Fibroblast of lung (primary cell): ENCODE measurements around the gene HAGH. TPM values are rescaled to one million over a fixed set of nuclear protein-coding genes. Genes with fewer than 3 reads are reported as not detected.

Source experiments
- DNase-seq, 2 donors: peaks; one replicate each; pipeline versions ENCODE4 v3.0.0 to v3.0.0-alpha.2; 2010; ENCODE audit warnings: low read depth in 2 of 2
- H2AFZ ChIP-seq: 2 replicates; pipeline ENCODE4 v1.5.1; 2012; ENCODE audit warnings: low read length, control low read depth, inconsistent platforms
- H3K27ac ChIP-seq: 2 replicates; pipeline ENCODE4 v1.5.1; 2011; ENCODE audit warnings: low read length, control low read depth; ENCODE audit not compliant: insufficient read depth
- H3K27me3 ChIP-seq: 2 replicates; pipeline ENCODE4 v1.5.1; 2011; ENCODE audit warnings: mild to moderate bottlenecking, low read length; ENCODE audit not compliant: control insufficient read depth, insufficient read depth
- H3K36me3 ChIP-seq: 2 replicates; pipeline ENCODE4 v1.5.1; 2011; ENCODE audit warnings: low read length; ENCODE audit not compliant: control insufficient read depth, insufficient read depth
- H3K4me1 ChIP-seq: 2 replicates; pipeline ENCODE4 v1.5.1; 2011; ENCODE audit warnings: low read length; ENCODE audit not compliant: control insufficient read depth, insufficient read depth; ENCODE audit errors: extremely low read depth
- H3K4me2 ChIP-seq: 2 replicates; pipeline ENCODE4 v1.5.1; 2011; ENCODE audit warnings: low read length, control low read depth; ENCODE audit not compliant: insufficient read depth; ENCODE audit errors: extremely low read depth
- H3K4me3 ChIP-seq, 4 experiments: fragments of 200-600 bp in 1 of 4; sonication (generic) in 1 of 4; replicated peaks in 1 of 4; 2 replicates each; pipeline ENCODE4 v1.5.1; 2011 to 2016; ENCODE audit warnings: low read length in 4 of 4, low read depth in 3 of 4, mild to moderate bottlenecking in 3 of 4, control low read depth in 2 of 4, inconsistent platforms in 1 of 4, mixed read lengths in 1 of 4; ENCODE audit not compliant: insufficient read depth in 1 of 4; ENCODE audit errors: control extremely low read depth in 1 of 4
- H3K79me2 ChIP-seq: 2 replicates; pipeline ENCODE4 v1.5.1; 2012; ENCODE audit warnings: mild to moderate bottlenecking, low read length, inconsistent platforms; ENCODE audit not compliant: control insufficient read depth, insufficient read depth
- H3K9ac ChIP-seq: 2 replicates; pipeline ENCODE4 v1.5.1; 2011; ENCODE audit warnings: mild to moderate bottlenecking, low read length, control low read depth; ENCODE audit not compliant: insufficient read depth
- H3K9me3 ChIP-seq: 2 replicates; pipeline ENCODE4 v1.5.1; 2012; ENCODE audit warnings: low read depth, low read length; ENCODE audit not compliant: control insufficient read depth, insufficient read depth
- H4K20me1 ChIP-seq: 2 replicates; pipeline ENCODE4 v1.5.1; 2011; ENCODE audit warnings: low read length; ENCODE audit not compliant: control insufficient read depth, insufficient read depth; ENCODE audit errors: extremely low read depth
- EZH2 ChIP-seq: IDR thresholded peaks from 2 replicates; pipeline ENCODE4 v1.5.1; 2012; ENCODE audit warnings: low read length, control low read depth, mild to moderate bottlenecking; ENCODE audit errors: missing control alignments
- polyA plus RNA-seq, 2 donors: library from polyadenylated mRNA; depleted of rRNA in 1 of 2; stranded (reverse) in 1 of 2; unstranded in 1 of 2; fragments of >200 nt; gene quantifications; 2 replicates each; pipeline ENCODE4 v1.2.1, GENCODE V29; 2011 to 2012; ENCODE audit warnings: missing spikeins in 1 of 2
- total RNA-seq: library from RNA; depleted of rRNA; stranded (reverse); fragments of >200 nt; gene quantifications from 2 replicates; pipeline ENCODE4 v1.2.1, GENCODE V29; 2014
- TF ChIP-seq, protein P1 (sequence below), 2 donors: IDR thresholded peaks in 1 of 2; conservative IDR thresholded peaks in 1 of 2; 1 replicate in 1 of 2; 2 replicates in 1 of 2; pipeline ENCODE4 v1.5.1; 2011 to 2012; ENCODE audit warnings: low read length in 2 of 2, control low read depth in 1 of 2, inconsistent platforms in 1 of 2, low read depth in 1 of 2, mild to moderate bottlenecking in 1 of 2

The HAGH gene
- total and polyA plus RNA-seq, 2 donors (not counting 1 experiment from before 2014, with no cell fraction given), result 18.4 to 47.4 TPM

DNA sequence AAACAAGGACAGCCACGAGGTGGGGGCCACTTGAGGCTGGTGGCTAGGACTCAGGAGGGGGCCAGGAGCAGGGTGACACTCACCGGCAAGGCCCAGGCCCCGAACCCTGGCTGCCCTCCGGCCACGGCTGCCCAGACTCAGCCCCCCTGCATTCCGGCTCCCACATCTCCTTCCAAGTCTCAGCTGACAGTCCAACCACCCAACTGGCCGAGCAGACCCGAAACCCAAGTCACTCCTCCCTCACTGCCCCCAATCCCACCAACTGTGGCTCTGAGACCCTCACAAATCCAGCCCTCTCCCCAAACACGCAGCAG is 9.4 kb downstream of the HAGH start:
- no peak overlapping the region for H3K4me3 ChIP-seq
- H3K27me3 ChIP-seq, result no peaks in the 10 kb centered on the region
- no peak for DNase-seq
- peaks cover 3% of the 10 kb centered on the region for H3K4me1 ChIP-seq
- no peak overlapping the region for H3K9ac ChIP-seq
- H2AFZ ChIP-seq, result no peak overlapping the region
- H3K79me2 ChIP-seq, result no peaks in the 10 kb centered on the region
- TF ChIP-seq EZH2, result no peak
- H3K36me3 ChIP-seq, result peaks cover 10% of the 10 kb centered on the region
- no peaks in the 10 kb centered on the region for H4K20me1 ChIP-seq
- H3K4me2 ChIP-seq, result no peak overlapping the region
- H3K9me3 ChIP-seq, result no peaks in the 10 kb centered on the region
- H3K27ac ChIP-seq, result no peak overlapping the region

DNA sequence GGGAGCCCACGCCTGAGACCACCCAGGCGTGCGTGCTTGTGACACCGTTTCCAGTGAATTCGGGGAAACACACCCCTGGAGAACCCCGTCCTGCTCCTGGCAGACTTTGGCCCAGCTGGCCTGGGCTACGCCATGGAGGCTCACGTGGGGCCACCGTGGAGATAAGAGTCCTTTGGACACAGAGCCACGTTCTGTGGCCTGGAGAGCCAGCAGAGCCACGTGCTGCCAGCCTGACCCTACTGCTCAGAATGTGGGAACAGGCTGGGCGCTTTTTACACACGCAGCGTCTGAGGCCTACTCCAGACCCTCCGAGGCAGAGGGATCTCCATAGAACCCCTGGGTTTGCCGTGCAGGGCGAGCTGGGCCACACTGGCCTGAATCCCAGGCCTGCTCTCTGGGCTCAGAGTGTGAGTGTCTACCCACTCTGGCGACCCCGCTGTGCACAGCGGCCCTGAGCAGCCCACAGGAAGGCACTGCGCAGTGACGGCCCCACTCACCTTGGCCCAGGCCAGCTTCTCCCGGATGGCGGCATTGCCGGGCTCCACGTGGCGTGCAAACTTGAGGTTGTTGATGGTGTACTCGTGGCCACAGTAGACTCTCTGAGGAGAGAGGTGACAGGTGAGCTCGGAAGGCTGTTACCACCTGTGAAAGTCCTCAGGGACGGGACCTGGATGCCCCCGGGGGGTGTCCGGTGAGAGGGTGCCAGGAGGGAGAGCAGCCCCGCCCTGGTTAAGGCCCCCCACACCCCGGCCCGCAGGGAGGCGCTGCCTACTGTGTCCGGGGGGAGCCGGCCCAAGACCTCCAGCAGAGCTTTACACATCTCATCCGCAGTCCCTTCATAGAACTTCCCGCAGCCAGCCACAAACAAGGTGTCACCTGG is 10.0 kb downstream of the HAGH start:
- Histone ChIP-seq H3K79me2 (no peaks in the 10 kb centered on the region), H3K9ac (no peak overlapping the region), H3K9me3 (no peaks in the 10 kb centered on the region), H3K36me3 (peaks cover 10% of the 10 kb centered on the region), H4K20me1 (no peaks in the 10 kb centered on the region), H3K4me3 (no peak overlapping the region), H2AFZ (no peak overlapping the region), H3K4me2 (no peak overlapping the region), H3K27ac (no peak overlapping the region), H3K27me3 (no peaks in the 10 kb centered on the region), H3K4me1 (peaks cover 3% of the 10 kb centered on the region)
- no peak for TF ChIP-seq EZH2
- TF ChIP-seq, protein P1, sequence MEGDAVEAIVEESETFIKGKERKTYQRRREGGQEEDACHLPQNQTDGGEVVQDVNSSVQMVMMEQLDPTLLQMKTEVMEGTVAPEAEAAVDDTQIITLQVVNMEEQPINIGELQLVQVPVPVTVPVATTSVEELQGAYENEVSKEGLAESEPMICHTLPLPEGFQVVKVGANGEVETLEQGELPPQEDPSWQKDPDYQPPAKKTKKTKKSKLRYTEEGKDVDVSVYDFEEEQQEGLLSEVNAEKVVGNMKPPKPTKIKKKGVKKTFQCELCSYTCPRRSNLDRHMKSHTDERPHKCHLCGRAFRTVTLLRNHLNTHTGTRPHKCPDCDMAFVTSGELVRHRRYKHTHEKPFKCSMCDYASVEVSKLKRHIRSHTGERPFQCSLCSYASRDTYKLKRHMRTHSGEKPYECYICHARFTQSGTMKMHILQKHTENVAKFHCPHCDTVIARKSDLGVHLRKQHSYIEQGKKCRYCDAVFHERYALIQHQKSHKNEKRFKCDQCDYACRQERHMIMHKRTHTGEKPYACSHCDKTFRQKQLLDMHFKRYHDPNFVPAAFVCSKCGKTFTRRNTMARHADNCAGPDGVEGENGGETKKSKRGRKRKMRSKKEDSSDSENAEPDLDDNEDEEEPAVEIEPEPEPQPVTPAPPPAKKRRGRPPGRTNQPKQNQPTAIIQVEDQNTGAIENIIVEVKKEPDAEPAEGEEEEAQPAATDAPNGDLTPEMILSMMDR (conservative IDR thresholded peaks at IDR 0.05 in 1 of 2, IDR thresholded peaks at IDR 0.05 in 1 of 2; ENCODE audit: low read depth in 1 of 2, low read length in 2 of 2), result no peak
- DNase-seq, result no peak

DNA sequence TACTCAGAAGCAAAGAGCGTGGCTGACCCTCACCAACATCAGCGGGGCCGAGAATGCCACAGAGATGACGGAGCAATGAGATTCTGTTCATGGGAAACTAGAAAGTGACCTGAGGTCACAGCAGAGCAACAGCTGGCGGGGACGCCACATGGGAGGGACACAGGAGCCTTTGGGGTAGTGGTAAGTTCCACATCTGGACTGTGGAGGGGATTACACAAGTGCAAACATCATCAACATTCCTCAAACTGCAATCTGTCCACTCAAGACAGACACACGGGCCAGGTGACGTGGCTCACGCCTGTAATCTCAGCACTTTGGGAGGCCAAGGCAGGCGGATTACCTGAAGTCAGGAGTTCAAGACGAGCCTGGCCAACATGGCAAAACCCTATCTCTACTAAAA is 11.2 kb downstream of the HAGH start:
- H3K4me1 ChIP-seq, result peaks cover 3% of the 10 kb centered on the region
- no peak overlapping the region for H3K9ac ChIP-seq
- TF ChIP-seq EZH2, result no peak
- TF ChIP-seq, protein P1 (conservative IDR thresholded peaks at IDR 0.05 in 1 of 2, IDR thresholded peaks at IDR 0.05 in 1 of 2; ENCODE audit: low read depth in 1 of 2, low read length in 2 of 2), result no peak
- no peaks in the 10 kb centered on the region for H4K20me1 ChIP-seq
- no peaks in the 10 kb centered on the region for H3K79me2 ChIP-seq
- no peaks in the 10 kb centered on the region for H3K27me3 ChIP-seq
- H3K36me3 ChIP-seq, result peaks cover 7% of the 10 kb centered on the region
- DNase-seq, result no peak
- H3K9me3 ChIP-seq, result no peaks in the 10 kb centered on the region
- H3K4me2 ChIP-seq, result no peak overlapping the region
- no peak overlapping the region for H3K4me3 ChIP-seq
- no peak overlapping the region for H2AFZ ChIP-seq
- no peak overlapping the region for H3K27ac ChIP-seq
